HepG2 (cell line): Measurements from ENCODE around the gene RBM15B. TPM values are rescaled to one million over a fixed set of nuclear protein-coding genes. Genes with fewer than 3 reads are reported as not detected.
A peak's percentile ranks its signal among the peaks of the same experiment; 100 is the strongest.

Experiments used
- ATAC-seq: fragments of 200-7000 bp; cut with Tn5 transposase; 3 replicates; pipeline ENCODE4 v1.9.1; 2020; ENCODE audit warnings: mild to moderate bottlenecking, moderate library complexity
- BruUV-seq: library from RNA; stranded (reverse); fragments of 400-500 nt; replicated peaks from 2 replicates; lab custom pipeline; 2021; lab: Mats Ljungman, UMichigan
- CTCF ChIA-PET: fragments of 300-600 bp; formaldehyde crosslinking; extraction: SDS; loops from one replicate; lab custom pipeline; 2021; ENCODE audit warnings: low total read pairs, inconsistent platforms, low intra/inter-chr PET ratio; lab: Yijun Ruan, JAX
- POLR2A ChIA-PET: fragments of 350-600 bp; sonication (Branson Sonifier 250); formaldehyde crosslinking; loops from one replicate; lab custom pipeline; 2020; ENCODE audit warnings: antibody characterized with exemption, inconsistent platforms; lab: Yijun Ruan, JAX
- DNase-seq: peaks from one replicate; pipeline ENCODE4 v3.0.0-alpha.2; 2015; ENCODE audit warnings: low spot score
- FAIRE-seq: peaks from 3 replicates; lab custom pipeline; 2011; peaks lifted over from hg19 to GRCh38; lab: Jason Lieb, UNC
- H2AFZ ChIP-seq: one replicate; pipeline ENCODE4 v1.6.1; 2011; ENCODE audit warnings: low read length, inconsistent platforms
- H3K27ac ChIP-seq: fragments of 300-600 bp; 3 replicates; pipeline ENCODE4 v1.8.0; 2011; ENCODE audit warnings: mixed run types, mild to moderate bottlenecking, mixed read lengths, low read length, inconsistent platforms; ENCODE audit not compliant: insufficient read depth; ENCODE audit errors: extremely low read length
- H3K27me3 ChIP-seq, 2 experiments: fragments of 200-600 bp in 1 of 2; 2 replicates in 1 of 2; 3 replicates in 1 of 2; pipeline versions ENCODE4 v1.6.0 to v1.8.0; 2011; ENCODE audit warnings: low read length in 2 of 2, mild to moderate bottlenecking in 2 of 2, moderate library complexity in 2 of 2, inconsistent platforms in 1 of 2; ENCODE audit not compliant: insufficient read depth in 2 of 2, control insufficient read depth in 1 of 2
- H3K36me3 ChIP-seq, 2 experiments: fragments of 200-600 bp in 1 of 2; replicated peaks in 1 of 2; 2 replicates in 1 of 2; 3 replicates in 1 of 2; pipeline versions ENCODE4 v1.5.1 to v1.8.0; 2011; ENCODE audit warnings: low read length in 2 of 2, inconsistent platforms in 1 of 2; ENCODE audit not compliant: insufficient read depth in 2 of 2, control insufficient read depth in 1 of 2
- H3K4me1 ChIP-seq: 2 replicates; pipeline ENCODE4 v1.5.1; 2012; ENCODE audit warnings: low read length, inconsistent platforms; ENCODE audit not compliant: insufficient read depth
- H3K4me2 ChIP-seq: 2 replicates; pipeline ENCODE4 v1.6.0; 2011; ENCODE audit warnings: low read depth, low read length, inconsistent platforms
- H3K4me3 ChIP-seq, 3 experiments: fragments of 200-600 bp in 1 of 3; sonication (generic), shearing (Covaris generic) in 1 of 3; replicated peaks in 1 of 3; 2 replicates each; pipeline ENCODE4 v1.5.1; 2011 to 2016; ENCODE audit warnings: low read length in 3 of 3, inconsistent platforms in 2 of 3, low read depth in 2 of 3, mild to moderate bottlenecking in 2 of 3, control low read depth in 1 of 3, mixed read lengths in 1 of 3; ENCODE audit not compliant: insufficient read depth in 1 of 3
- H3K79me2 ChIP-seq: one replicate; pipeline ENCODE4 v1.6.1; 2011; ENCODE audit warnings: low read length, inconsistent platforms; ENCODE audit not compliant: insufficient read depth
- H3K9ac ChIP-seq: 2 replicates; pipeline ENCODE4 v1.6.0; 2011; ENCODE audit warnings: mild to moderate bottlenecking, low read depth, low read length, inconsistent platforms; ENCODE audit not compliant: insufficient read depth
- H3K9me3 ChIP-seq: 2 replicates; pipeline ENCODE4 v1.5.1; 2012; ENCODE audit warnings: mild to moderate bottlenecking, low read length
- H4K20me1 ChIP-seq: 2 replicates; pipeline ENCODE4 v1.6.0; 2011; ENCODE audit warnings: inconsistent platforms, mild to moderate bottlenecking, low read length, moderate library complexity; ENCODE audit not compliant: insufficient read depth
- HOXA7 ChIP-seq: sonication (generic); formaldehyde crosslinking; IDR thresholded peaks from 2 replicates; pipeline ENCODE4 v1.8.1; 2022; ENCODE audit warnings: mild to moderate bottlenecking, missing genetic modification reagents, moderate library complexity
- PBX3 ChIP-seq: sonication (generic); formaldehyde crosslinking; IDR thresholded peaks from 2 replicates; pipeline ENCODE4 v1.8.1; 2023; ENCODE audit warnings: missing genetic modification reagents, inconsistent platforms, borderline replicate concordance
- PTBP1 ChIP-seq: fragments of 200-400 bp; formaldehyde crosslinking; IDR thresholded peaks from 2 replicates; pipeline ENCODE4 v1.6.1; 2018; ENCODE audit warnings: low read length, low read depth; ENCODE audit not compliant: poor library complexity, severe bottlenecking
- ZNF317 ChIP-seq: sonication (generic); formaldehyde crosslinking; IDR thresholded peaks from 2 replicates; pipeline ENCODE4 v1.5.0; 2020; ENCODE audit warnings: mild to moderate bottlenecking, missing genetic modification reagents
- ZNF451 ChIP-seq: sonication (generic); formaldehyde crosslinking; IDR thresholded peaks from 2 replicates; pipeline ENCODE4 v1.5.0; 2020; ENCODE audit warnings: mild to moderate bottlenecking, missing genetic modification reagents
- ZNF484 ChIP-seq: sonication (generic); formaldehyde crosslinking; IDR thresholded peaks from 2 replicates; pipeline ENCODE4 v1.5.1; 2020; ENCODE audit warnings: mild to moderate bottlenecking, low read depth, missing genetic modification reagents, borderline replicate concordance
- ZNF737 ChIP-seq: sonication (generic); formaldehyde crosslinking; IDR thresholded peaks from 2 replicates; pipeline ENCODE4 v1.5.0; 2020; ENCODE audit warnings: missing genetic modification reagents, mild to moderate bottlenecking, borderline replicate concordance
- ZSCAN12 ChIP-seq: sonication (generic); formaldehyde crosslinking; IDR thresholded peaks from 2 replicates; pipeline ENCODE4 v1.9.0; 2021; ENCODE audit warnings: mild to moderate bottlenecking, missing genetic modification reagents
- WGBS: methylation state at CpG from one replicate; pipeline ENCODE4 v1.1.6; 2017; ENCODE audit warnings: low lambda C conversion rate; 5-methylcytosine and 5-hydroxymethylcytosine counted together
- in situ Hi-C: cut with HindIII; loops from 2 replicates; pipeline ENCODE4 v1.10.0; 2017; ENCODE audit warnings: low pct_unique_long_range_greater_than_20kb; ENCODE audit not compliant: extremely low pct_ligation_motif_present
- intact Hi-C: fragments of 100-400 bp; cut with micrococcal nuclease; formaldehyde crosslinking; loops from one replicate; pipeline ENCODE4 v1.10.0; 2022; ENCODE audit not compliant: unreplicated experiment
- polyA plus RNA-seq, 8 experiments: library from polyadenylated mRNA; depleted of rRNA in 3 of 8; stranded (reverse) in 7 of 8; unstranded in 1 of 8; fragments of >200 nt; fragmentation: Illumina TruSeq in 4 of 8; extraction: Trizol in 4 of 8; gene quantifications; 2 replicates each; pipeline versions ENCODE4 v1.2.1 to v1.2.3, GENCODE V29; 2011 to 2016; ENCODE audit warnings: low read depth in 4 of 8, missing spikeins in 1 of 8, mixed read lengths in 1 of 8; ENCODE audit not compliant: insufficient read depth in 1 of 8
- total RNA-seq, 5 experiments: library from RNA; depleted of rRNA; stranded (reverse); fragments of >200 nt; fragmentation: Illumina TruSeq; extraction: Trizol; gene quantifications; 2 replicates each; pipeline ENCODE4 v1.2.3, GENCODE V29; 2016; ENCODE audit warnings: low read depth in 1 of 5
- TF ChIP-seq, protein P1 (sequence below): sonication (generic); formaldehyde crosslinking; IDR thresholded peaks from 2 replicates; pipeline ENCODE4 v1.5.1; 2020; ENCODE audit warnings: mild to moderate bottlenecking, missing genetic modification reagents, borderline replicate concordance
- TF ChIP-seq, protein P2 (sequence below): sonication (generic); formaldehyde crosslinking; IDR thresholded peaks from 2 replicates; pipeline ENCODE4 v1.4.0; 2020; ENCODE audit warnings: low read depth, missing genetic modification reagents
- TF ChIP-seq, protein P3 (sequence below): sonication (generic); formaldehyde crosslinking; IDR thresholded peaks from 2 replicates; pipeline ENCODE4 v1.8.1; 2023; ENCODE audit warnings: mild to moderate bottlenecking, missing genetic modification reagents

Gene RBM15B
- total and polyA plus RNA-seq, 2 of the 13 experiments (the other 11 are each of a cell fraction or from before 2014, with no cell fraction given) = 8.2 to 19.3 TPM

DNA sequence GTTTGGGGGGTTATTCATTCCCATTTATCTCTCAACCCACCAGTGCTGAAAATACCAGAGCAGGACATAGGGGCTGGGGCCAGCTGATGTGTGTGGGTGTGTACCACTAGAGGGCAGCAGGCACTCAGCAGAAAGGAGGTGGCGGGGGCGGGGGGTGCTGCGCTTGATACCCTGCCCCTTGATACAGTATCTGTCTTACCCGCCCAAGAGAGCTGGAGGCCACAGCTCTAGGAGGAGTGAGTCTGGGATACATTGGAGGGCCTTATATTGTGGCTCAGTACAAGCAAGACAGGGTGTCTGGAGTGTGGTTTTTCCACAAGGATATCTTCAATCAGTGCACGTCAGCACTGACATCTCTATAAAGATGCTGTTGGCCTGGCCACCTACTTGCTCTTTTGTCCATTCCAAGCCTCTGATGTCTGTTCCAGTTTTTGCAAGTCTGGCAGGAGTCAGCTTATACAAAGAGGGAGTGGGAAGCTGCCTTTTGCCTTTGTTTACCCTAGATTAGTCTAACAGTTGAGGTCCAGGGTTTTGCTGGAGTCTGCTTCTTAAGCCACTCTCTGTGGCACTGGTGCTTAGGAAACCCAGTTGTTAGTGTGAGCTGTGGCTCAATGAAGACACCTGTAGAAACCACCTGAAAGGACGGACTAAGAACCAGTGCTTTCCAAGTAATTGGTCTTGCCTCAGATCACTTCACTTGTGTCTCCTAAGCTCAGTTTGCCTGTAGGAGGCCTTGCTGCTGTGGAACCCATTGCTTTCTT, 1.5 kb upstream of the RBM15B start (continued):
- TF ChIP-seq, protein P1, sequence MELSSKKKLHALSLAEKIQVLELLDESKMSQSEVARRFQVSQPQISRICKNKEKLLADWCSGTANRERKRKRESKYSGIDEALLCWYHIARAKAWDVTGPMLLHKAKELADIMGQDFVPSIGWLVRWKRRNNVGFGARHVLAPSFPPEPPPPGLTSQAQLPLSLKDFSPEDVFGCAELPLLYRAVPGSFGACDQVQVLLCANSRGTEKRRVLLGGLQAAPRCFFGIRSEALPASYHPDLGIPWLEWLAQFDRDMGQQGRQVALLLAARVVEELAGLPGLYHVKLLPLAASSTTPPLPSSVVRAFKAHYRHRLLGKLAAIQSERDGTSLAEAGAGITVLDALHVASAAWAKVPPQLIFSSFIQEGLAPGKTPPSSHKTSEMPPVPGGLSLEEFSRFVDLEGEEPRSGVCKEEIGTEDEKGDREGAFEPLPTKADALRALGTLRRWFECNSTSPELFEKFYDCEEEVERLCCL (CRISPR knock-in tag) = no peak
- TF ChIP-seq ZNF451 (CRISPR knock-in tag) (no peak), ZNF317 (CRISPR knock-in tag) (0 out of 2 replicates have a peak, but pooled peaks have one; percentile 20)
- TF ChIP-seq, all 625 proteins: peak for 22

DNA sequence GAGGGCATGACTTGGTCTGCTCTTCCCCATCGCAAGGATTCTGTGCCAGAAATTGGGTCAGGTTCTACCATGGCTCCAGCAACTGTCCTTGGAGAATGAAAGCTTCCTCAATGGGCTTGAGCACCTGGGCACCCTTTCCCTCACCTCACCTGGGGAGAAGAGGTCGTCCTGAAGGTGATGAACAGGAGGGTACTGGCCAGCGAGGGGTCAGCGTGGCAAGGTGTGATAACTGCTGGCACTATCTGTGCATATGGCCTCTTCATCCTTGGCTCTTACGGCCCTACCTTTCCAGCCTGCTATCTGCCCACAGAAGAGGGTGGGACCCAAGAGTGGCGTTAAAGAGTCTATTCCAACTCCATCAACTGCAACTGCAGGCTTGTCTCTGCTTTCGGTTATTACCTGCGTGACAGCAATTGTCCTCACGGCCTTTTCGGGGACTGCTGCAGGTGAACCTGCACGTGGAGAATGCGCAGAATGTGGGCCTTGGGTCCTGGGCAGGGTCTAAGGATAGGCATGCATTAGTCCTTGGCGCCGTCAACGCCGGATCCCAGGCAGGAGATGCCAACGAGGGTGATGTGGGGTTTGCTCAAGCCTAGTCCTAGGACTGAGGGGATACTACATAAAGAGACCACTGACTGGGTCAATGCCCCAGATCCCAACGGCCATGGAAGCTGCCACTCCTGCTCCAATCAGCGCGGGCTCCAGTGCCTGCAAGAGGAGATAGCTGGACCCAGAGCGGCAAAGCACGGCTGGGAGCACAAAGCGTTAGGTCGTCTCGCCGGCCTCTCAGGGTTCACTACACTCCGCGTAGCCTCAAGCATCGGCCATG, 625 bp upstream of the RBM15B start:
- H3K9ac ChIP-seq = peak overlapping the region; percentile 64
- peak; percentile 73 for FAIRE-seq
- peaks cover 14 to 42% of the 10 kb centered on the region in 2 experiments for H3K36me3 ChIP-seq
- in situ Hi-C loops = no loop called here
- H3K79me2 ChIP-seq = peaks cover 62% of the 10 kb centered on the region
- no peak for ATAC-seq
- no TSS peak for BruUV-seq
- ChIA-PET CTCF (interaction anchor here (1.1 to 1.3 kb wide), 3 partner anchors 44 to 291 kb away, joined by 3 to 4 read pairs (median 3); no protein-coding TSS in a partner anchor), POLR2A (interaction anchor here (1.3 kb wide), 1 partner anchor 789 kb away, joined by 3 read pairs; no protein-coding TSS in a partner anchor)
- H4K20me1 ChIP-seq = peaks cover 25% of the 10 kb centered on the region
- H3K4me2 ChIP-seq = peak overlapping the region; percentile 93
- H3K4me1 ChIP-seq = peaks cover 77% of the 10 kb centered on the region
- no peak for DNase-seq
- intact Hi-C loops = loop anchor here (2.0 kb wide), 1 partner anchor 44 kb away; no protein-coding TSS in a partner anchor
- H2AFZ ChIP-seq = no peak overlapping the region
- H3K27ac ChIP-seq = peak overlapping the region; percentile 54
- 95% methylated on average over 12 of the region's 29 CpGs for WGBS
- H3K9me3 ChIP-seq = no peaks in the 10 kb centered on the region
- H3K4me3 ChIP-seq = peak overlapping the region in 2 of 3 experiments; percentile 41 to 66; a peak in 5 of 6 replicates
- H3K27me3 ChIP-seq = no peaks in the 10 kb centered on the region; a peak in 1 of 5 replicates
- TF ChIP-seq ZSCAN12 (no peak), HOXA7 (CRISPR knock-in tag) (no peak), ZNF484 (CRISPR knock-in tag) (no peak), PTBP1 (no peak), ZNF737 (CRISPR knock-in tag) (0 out of 2 replicates have a peak, but pooled peaks have one; percentile 59), PBX3 (no peak)
- TF ChIP-seq, protein P2, sequence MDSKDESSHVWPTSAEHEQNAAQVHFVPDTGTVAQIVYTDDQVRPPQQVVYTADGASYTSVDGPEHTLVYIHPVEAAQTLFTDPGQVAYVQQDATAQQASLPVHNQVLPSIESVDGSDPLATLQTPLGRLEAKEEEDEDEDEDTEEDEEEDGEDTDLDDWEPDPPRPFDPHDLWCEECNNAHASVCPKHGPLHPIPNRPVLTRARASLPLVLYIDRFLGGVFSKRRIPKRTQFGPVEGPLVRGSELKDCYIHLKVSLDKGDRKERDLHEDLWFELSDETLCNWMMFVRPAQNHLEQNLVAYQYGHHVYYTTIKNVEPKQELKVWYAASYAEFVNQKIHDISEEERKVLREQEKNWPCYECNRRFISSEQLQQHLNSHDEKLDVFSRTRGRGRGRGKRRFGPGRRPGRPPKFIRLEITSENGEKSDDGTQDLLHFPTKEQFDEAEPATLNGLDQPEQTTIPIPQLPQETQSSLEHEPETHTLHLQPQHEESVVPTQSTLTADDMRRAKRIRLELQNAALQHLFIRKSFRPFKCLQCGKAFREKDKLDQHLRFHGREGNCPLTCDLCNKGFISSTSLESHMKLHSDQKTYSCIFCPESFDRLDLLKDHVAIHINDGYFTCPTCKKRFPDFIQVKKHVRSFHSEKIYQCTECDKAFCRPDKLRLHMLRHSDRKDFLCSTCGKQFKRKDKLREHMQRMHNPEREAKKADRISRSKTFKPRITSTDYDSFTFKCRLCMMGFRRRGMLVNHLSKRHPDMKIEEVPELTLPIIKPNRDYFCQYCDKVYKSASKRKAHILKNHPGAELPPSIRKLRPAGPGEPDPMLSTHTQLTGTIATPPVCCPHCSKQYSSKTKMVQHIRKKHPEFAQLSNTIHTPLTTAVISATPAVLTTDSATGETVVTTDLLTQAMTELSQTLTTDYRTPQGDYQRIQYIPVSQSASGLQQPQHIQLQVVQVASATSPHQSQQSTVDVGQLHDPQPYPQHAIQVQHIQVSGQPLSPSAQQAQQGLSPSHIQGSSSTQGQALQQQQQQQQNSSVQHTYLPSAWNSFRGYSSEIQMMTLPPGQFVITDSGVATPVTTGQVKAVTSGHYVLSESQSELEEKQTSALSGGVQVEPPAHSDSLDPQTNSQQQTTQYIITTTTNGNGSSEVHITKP (CRISPR knock-in tag) = no peak
- TF ChIP-seq, protein P3, sequence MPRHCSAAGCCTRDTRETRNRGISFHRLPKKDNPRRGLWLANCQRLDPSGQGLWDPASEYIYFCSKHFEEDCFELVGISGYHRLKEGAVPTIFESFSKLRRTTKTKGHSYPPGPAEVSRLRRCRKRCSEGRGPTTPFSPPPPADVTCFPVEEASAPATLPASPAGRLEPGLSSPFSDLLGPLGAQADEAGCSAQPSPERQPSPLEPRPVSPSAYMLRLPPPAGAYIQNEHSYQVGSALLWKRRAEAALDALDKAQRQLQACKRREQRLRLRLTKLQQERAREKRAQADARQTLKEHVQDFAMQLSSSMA (CRISPR knock-in tag) = no peak
